Skin epidermis (tissue), 12 donors: ENCODE results near the gene ITIH3.

Experiments used
- H3K27ac ChIP-seq, 21 experiments: fragments of 200-600 bp; sonication (generic) in 11 of 21; one replicate each; pipeline ENCODE4 v1.5.0; 2020; ENCODE audit warnings: mild to moderate bottlenecking in 3 of 21, inconsistent platforms in 2 of 21, moderate library complexity in 2 of 21
- H3K4me3 ChIP-seq, 7 experiments: fragments of 200-600 bp; sonication (generic) in 2 of 7; one replicate each; pipeline ENCODE4 v1.5.0; 2020; ENCODE audit warnings: inconsistent platforms in 2 of 7, mild to moderate bottlenecking in 2 of 7, moderate library complexity in 1 of 7

Gene ITIH3

DNA sequence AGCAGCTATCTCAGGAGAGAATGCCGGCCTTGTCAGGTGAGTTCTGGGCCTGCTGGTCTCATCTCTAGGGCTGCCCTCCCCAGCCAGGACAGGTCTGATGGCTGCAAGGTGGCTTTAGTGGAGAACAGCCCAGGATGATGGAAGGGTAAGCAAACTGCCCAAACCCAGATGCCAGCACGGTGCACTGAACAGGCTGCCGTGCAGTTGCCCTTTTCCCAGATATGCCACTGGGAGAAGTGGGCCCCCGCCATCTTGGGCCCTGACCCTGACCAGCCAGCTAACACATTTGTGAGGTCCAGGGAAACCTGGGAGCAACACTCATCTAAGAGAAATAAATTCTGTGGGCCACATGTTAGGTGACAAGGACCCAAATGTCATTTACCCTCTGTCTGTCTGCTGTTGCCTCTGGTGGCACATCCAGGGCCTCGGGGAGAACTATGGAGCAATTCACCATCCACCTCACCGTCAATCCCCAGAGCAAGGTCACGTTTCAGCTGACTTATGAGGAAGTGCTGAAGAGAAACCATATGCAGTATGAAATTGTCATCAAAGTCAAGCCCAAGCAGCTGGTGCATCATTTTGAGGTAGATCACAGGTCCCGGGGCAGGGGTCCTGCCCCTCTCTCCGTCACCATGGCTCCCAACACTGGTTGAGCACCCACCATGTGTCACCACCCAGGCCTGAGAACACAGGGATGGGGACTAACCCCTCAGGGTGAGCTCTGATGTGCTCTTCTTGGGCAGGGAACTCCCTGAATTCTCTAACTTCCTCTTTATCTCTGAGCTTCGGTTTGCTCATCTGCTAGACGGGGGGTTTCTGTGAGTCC lies 15.4 kb upstream of the ITIH3 start:
- Histone ChIP-seq H3K27ac (peak overlapping the region in 1 of 21 experiments; percentile 55), H3K4me3 (no peak overlapping the region)

DNA sequence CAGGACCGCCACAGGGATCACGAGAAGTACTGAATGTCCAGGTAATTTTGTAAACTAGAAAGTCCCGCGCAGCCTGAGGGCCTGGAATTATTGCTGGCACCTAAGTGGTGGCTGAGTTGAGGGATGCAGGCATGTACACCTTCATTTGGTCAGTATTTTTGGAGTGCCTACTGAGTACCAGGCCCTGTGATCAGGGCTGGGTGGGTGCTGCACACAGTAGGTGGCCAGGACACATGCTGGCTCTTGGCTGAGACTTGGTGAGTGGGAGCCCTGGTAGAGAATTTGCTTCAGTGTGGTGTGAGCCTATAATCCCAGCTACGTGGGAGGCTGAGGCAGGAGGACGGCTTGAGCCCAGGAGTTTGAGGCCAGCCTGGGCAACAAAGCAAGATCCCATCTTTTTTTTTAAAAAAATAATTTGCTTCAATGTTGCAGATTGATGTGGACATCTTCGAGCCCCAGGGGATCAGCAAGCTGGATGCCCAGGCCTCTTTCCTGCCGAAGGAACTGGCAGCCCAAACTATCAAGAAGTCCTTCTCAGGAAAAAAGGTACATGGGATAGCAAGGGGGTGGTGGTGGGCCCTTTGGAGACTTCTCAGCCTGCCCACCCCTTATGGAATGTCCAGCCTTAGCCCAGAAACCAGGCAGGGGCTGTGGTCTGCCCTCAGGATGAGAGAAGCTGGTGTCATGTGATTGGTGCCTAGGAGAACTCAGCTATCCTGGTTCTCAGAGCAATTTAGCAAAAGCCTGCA lies 14.6 kb upstream of the ITIH3 start:
- Histone ChIP-seq H3K4me3 (no peak overlapping the region), H3K27ac (peak overlapping the region in 1 of 21 experiments; percentile 55)

DNA sequence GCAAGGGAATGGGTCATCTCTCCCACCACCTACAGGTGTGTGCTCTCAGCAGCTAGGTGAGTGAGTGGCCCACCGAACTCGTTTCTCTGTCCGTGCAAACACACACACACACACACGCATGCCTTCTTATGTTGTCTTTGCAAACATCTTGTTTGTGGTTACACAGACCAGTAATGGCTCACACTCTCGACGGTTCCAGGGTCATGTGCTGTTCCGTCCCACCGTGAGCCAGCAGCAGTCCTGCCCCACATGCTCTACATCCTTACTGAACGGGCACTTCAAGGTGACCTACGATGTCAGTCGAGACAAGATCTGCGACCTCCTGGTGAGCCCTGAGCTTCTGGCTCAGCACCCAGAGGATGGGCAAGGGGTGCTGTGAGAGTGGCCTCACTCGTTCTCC lies 12.9 kb upstream of the ITIH3 start:
- H3K27ac ChIP-seq, result no peak overlapping the region
- no peak overlapping the region for H3K4me3 ChIP-seq

DNA sequence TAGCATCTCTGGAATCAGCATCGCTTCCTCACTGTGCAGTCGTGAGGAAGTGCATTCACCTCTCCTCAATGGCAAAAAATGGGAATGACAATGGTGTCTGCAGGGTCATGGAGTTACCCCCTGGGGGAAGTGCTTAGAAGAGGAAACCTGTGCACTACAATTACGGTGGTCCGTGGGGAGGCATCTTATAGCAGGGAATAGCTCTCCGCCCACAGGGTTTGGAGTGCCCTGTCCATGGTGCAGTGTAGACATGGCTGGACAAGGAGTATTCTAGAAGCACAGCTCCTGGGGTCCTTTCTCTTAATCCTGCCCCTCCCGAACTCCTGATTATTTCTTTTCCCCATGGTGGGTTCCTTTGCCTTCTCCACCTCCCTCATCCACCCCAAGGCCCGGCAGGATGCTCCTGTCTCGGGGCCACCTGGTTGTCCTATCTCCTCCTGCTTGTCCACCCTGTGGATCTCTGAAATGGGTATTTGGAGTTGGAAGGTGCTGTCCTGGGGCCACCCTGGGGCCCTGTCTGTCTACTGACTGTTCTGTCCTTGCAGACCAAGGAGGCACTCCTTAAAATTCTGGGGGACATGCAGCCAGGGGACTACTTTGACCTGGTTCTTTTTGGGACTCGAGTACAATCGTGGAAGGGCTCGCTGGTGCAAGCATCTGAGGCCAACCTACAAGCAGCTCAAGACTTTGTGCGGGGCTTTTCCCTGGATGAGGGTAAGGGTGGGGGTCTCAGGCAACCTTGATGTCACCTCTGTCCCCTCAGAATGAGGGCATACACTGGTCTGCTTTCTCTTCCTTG lies 12.0 kb upstream of the ITIH3 start:
- Histone ChIP-seq H3K4me3 (no peak overlapping the region), H3K27ac (no peak overlapping the region)

DNA sequence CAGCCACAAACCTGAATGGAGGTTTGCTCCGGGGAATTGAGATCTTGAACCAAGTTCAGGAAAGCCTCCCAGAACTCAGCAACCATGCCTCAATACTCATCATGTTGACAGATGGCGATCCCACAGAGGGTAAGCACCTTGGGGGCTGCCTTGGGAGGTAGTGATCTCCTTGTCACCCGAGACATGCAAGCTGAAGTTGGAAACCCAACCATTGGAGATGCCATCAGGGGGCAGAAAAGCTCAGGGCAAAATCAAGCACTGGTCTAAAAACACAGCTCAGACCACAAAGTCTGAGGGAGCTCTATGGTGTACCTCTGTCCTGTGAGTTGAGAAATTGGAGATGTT lies 11.4 kb upstream of the ITIH3 start:
- no peak overlapping the region for H3K27ac ChIP-seq

DNA sequence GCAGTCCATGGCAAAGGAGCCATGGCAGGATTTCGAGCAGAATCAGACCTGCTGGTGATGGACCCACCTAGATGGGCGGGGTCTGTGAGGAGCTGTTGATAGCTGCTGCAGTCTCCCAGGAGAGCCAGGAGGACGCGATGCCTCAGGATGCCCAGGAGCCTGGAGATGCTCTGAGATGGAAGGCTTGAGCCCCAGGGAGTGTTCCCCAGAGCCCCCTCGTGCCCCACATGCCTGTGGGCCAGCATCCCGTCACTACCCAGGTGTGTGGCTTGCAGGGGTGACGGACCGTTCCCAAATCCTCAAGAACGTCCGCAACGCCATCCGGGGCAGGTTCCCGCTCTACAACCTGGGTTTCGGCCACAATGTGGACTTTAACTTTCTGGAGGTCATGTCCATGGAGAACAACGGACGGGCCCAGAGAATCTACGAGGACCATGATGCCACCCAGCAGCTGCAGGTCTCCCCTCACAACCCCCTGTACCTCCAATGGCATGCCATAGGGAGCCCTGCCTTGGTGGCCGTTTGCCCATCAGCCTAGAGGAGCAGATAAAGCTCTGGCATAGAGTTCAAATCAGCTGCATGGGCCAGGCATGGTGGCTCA lies 10.5 kb upstream of the ITIH3 start:
- H3K27ac ChIP-seq, result no peak overlapping the region
- no peak overlapping the region for H3K4me3 ChIP-seq

More for the DNA sequence above, 11.4 kb upstream of the ITIH3 start:
- H3K4me3 ChIP-seq, result no peak overlapping the region

DNA sequence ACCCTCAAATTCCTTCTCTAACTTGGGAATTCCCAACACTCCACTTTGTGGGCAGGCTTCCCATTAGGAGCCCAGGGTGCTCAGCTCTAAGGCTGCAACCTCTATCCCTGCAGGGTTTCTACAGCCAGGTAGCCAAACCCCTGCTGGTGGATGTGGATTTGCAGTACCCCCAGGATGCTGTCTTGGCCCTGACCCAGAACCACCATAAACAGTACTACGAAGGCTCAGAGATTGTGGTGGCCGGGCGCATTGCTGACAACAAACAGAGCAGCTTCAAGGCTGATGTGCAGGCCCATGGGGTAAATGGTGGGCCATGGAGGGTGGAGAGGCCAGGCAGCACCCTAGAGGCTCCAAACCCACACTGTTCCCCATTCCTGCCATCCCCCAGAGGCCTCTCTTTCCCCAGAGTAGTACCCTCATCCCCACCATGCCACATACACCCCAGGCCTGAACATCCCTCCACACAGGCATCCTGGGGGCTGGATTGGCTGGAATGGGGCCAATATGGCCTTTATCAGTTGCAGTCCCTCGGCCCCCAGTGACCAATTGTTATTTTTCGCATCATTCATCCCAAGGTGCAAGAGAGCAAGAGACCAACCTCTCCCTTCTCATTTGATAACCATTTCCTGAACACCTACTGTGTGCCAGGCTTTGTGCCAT lies 9.5 kb upstream of the ITIH3 start:
- Histone ChIP-seq H3K4me3 (no peak overlapping the region), H3K27ac (no peak overlapping the region)

DNA sequence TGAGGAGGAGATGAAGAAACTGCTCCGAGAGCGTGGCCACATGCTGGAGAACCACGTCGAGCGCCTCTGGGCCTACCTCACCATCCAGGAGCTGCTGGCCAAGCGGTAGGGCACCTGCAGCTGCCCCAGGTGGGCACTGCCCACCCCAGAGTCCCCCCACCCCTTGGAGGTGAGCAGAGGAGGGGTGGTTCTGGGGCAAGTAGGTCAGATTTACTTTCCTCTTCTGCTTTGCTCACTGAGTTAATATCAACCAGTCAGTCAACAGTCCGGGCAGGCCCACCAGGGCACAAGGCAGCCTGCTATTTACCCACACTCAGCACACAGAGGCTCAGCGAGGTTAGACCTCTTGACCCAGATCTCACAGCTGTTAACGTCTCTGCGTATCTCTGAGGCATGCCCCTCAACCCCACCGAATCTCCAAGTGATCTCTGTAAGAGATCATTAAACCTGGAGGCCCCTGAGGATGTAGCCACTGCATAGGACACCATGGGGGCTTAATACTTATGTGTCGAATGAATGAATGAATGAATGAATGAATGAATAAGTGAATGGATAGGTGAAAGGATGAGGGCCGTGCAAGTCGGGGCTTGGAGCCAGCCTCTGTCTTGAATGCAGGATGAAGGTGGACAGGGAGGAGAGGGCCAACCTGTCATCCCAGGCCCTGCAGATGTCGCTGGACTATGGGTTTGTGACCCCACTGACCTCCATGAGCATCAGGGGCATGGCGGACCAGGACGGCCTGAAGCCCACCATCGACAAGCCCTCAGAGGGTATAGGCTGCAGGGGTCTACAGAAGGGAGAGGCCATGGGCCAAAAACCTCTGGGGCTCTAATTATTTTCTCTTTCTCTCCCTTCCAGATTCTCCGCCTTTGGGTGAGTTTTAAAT lies 8.0 kb upstream of the ITIH3 start:
- H3K4me3 ChIP-seq, result no peak overlapping the region
- H3K27ac ChIP-seq, result no peak overlapping the region

DNA sequence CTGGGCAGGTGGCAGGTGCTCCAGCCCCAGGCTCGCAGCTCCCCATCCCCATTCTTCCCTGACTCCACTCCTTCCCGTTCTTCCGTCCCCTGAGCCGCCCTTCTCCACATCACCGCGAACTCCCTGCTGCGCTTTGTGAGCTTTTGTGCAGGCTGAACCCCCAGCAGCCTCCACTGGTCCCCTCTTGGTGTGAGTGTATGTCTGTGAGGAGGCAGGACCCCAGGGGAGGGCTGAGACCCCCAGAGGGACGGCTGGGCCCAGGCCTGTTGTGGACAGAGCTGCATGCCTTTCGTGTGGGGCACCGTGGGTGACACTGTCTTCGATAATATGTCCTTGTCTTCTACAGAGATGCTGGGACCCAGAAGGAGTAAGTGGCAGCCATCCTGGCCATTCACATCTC lies 7.3 kb upstream of the ITIH3 start:
- no peak overlapping the region for H3K4me3 ChIP-seq
- no peak overlapping the region for H3K27ac ChIP-seq

DNA sequence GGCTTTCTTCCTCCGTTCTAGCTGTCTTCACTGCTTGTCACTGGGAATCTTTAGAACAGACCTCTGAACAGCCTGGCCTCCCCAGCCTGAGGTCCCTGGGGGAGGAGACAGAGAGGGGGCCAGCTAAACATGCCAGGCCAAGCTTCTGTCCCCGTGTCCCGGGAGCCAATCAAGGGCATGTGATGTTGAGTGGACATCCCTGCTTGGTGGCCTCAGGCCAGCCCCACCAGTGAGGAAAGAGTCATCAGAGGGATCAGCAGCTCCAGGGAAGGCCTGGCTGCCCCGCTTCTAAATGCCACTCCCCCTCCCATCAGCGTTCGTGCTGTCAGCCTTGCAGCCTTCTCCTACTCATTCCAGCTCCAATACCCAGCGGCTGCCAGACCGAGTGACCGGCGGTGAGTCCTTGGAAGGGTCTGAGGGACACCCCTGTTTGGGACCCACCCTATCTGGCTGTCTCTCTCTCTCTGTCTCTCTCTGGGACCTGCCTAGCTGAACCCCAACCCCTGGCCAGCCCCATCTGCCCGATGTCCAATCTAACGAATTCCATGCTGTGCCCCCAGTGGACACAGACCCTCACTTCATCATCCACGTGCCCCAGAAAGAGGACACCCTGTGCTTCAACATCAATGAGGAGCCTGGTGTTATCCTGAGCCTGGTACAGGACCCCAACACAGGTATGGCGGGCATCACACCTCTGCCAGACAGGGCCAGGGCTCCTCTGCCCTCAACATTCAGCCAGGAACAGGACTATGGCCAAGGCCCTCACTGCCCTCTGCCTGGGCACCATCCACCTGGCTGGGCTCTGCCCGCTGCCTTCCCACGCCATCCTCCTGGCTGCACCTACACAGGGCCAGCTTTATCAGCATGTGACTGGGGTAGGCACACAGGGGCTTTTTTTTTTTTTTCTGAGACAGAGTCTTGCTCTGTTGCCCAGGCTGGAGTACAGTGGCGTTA lies 6.6 kb upstream of the ITIH3 start:
- Histone ChIP-seq H3K27ac (no peak overlapping the region), H3K4me3 (no peak overlapping the region)

DNA sequence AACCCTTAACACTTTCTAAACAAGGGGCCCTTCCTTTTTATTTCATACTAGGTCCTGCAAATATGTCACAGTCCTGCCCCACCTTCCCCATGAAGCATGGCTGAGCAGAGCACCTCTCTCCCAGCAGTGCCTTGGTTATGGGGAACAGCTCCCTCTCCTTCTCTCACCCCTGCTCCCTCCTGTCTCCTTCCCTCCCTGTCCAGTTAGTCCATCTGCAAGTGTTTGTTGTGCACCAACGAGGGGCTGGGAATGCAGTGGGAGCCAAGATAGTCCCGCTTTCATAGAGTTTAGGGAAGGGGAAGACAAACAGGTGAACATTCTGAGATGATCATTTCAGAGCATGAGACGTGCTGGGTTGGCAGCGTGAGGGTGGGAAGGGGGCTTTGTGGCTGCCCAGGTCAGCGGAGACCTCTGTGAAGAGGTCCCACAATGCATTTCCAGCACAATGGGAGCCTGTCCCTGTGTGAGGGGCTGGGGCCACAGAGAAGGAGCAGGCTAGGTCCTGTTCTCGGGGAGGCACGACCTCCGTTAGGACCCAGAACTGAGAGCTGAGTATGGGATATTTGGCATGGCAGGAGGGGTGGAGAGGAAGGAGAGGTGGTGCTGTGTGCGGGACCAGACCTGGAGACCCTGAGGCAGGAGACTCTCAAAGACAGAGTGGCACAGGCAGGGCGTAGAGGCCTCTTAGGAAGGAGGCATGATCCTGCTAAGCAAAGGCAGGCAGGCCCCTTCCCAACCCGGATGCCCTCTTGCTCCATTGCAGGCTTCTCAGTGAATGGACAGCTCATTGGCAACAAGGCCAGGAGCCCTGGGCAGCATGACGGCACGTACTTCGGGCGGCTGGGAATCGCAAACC lies 5.5 kb upstream of the ITIH3 start:
- no peak overlapping the region for H3K4me3 ChIP-seq
- no peak overlapping the region for H3K27ac ChIP-seq

DNA sequence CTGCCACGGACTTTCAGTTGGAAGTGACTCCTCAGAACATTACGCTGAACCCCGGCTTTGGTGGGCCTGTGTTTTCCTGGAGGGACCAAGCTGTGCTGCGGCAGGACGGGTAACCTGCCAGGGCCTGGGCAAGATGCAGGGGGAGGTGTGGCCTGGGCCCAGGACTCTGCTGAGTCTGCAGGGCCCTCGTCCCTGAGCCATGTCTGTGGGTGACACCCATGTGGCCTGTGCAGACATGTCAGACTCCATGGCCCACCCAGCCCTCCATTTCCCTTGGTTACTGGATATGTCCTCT lies 4.9 kb upstream of the ITIH3 start:
- Histone ChIP-seq H3K4me3 (no peak overlapping the region), H3K27ac (no peak overlapping the region)

DNA sequence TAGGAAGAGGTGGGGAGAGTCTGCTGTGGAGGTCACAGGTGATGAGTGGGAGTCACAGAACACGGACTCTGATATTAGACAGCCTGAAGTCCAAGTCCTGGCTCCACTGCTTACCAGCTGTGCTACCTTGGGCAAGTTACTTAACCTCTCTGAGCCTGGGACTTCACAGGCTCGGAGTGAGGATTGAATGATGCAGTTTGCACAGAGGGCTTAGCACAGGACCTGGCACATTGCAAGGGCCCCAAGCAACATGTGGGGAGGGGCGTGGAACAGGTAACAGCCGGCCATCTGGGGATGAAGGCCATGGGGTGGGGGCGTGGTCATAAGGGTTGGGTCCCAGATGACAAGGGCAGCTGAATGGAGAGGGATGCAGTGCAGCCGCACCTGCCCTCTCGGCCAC lies 4.3 kb upstream of the ITIH3 start:
- Histone ChIP-seq H3K4me3 (no peak overlapping the region), H3K27ac (no peak overlapping the region)

DNA sequence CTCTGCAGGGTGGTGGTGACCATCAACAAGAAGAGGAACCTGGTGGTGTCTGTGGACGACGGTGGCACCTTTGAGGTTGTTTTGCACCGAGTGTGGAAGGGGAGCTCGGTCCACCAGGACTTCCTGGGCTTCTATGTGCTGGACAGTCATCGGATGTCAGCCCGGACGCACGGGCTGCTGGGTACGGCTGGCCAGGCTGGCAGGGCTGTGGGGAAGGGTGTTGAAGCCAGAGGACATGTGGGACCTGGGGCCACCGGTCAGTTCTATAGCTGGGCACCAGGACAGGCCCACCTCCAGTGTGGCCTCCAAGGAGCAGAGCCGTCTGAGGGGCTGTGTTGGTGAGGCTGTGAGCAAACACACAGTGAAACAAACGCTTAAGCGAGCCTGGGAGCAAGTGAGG lies 3.9 kb upstream of the ITIH3 start:
- Histone ChIP-seq H3K4me3 (no peak overlapping the region), H3K27ac (no peak overlapping the region)

DNA sequence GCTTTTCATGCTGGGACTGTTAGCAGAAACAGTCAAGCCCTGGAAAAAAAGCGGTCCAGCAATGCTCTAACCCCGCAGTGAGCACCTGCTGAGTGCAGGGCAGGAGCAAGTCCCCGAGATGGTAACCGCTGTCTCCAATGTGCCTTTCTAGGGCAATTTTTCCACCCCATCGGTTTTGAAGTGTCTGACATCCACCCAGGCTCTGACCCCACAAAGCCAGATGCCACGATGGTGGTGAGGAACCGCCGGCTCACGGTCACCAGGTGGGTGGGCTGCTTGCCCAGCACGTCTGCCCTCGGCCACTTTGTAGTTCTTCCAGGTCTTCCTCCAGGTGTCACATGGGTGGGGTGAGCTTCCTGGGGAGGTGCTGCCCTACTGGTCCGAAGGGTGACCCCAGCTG lies 3.2 kb upstream of the ITIH3 start:
- Histone ChIP-seq H3K27ac (no peak overlapping the region), H3K4me3 (no peak overlapping the region)

DNA sequence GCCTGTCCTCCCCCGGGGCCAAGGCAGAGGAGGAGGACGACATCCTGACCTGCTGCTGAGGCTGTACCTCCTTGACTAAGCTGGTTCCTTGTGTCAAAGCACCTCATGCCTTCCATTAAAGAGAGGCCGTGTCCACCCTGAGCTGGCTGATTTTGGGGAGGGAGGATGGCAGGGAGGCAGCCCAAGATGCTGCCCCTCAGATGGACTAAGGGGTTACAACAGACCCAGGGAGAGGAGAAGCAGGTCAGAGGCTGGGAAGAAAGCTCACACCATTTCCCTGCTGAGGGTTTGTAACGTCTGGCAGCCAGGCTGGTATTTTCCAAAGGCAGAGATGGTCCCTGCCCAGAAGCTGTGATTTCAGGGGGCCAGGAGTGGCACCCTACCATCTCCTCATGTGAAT lies 2.7 kb upstream of the ITIH3 start:
- no peak overlapping the region for H3K4me3 ChIP-seq
- H3K27ac ChIP-seq, result no peak overlapping the region

DNA sequence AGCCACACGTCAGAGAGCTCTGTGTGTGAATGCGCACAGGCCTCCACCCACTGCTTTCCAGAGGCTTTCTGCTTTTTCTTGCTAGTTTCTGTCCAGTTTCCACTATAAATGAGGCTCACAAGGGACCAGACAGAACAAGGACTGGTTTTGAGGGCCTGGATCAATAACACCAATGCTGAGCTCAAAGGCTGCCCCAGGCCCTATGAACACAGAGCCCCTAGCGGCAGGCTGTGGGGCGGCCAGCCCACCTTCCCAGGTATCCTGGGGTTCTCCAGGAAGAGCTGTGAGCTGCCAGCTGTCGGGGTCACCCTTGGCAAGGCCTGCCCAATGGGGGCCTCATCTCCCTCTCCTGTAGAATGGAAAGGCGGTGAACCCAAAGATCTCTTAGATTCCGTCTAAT lies 2.2 kb upstream of the ITIH3 start:
- no peak overlapping the region for H3K4me3 ChIP-seq
- H3K27ac ChIP-seq, result no peak overlapping the region
